Activated CD4-positive, CD25-positive, alpha-beta regulatory T cell treated with anti-CD3 and anti-CD28 coated beads, Interleukin-2, amount 50 U/mL, for 24 hours (primary cell): ENCODE measurements around the gene ARRDC1.
"Not testable (repeated sequence)": the region's sequence is repeated elsewhere in the genome, so short reads cannot be mapped to it uniquely, and the experiment has no call there.

ENCODE experiments used
- ATAC-seq, 2 donors: fragments of 150-1000 bp; cut with Tn5 transposase; one replicate each; pipeline ENCODE4 v1.10.0; 2021; ENCODE audit warnings: mild to moderate bottlenecking in 1 of 2, moderate library complexity in 1 of 2

The ARRDC1 gene

DNA sequence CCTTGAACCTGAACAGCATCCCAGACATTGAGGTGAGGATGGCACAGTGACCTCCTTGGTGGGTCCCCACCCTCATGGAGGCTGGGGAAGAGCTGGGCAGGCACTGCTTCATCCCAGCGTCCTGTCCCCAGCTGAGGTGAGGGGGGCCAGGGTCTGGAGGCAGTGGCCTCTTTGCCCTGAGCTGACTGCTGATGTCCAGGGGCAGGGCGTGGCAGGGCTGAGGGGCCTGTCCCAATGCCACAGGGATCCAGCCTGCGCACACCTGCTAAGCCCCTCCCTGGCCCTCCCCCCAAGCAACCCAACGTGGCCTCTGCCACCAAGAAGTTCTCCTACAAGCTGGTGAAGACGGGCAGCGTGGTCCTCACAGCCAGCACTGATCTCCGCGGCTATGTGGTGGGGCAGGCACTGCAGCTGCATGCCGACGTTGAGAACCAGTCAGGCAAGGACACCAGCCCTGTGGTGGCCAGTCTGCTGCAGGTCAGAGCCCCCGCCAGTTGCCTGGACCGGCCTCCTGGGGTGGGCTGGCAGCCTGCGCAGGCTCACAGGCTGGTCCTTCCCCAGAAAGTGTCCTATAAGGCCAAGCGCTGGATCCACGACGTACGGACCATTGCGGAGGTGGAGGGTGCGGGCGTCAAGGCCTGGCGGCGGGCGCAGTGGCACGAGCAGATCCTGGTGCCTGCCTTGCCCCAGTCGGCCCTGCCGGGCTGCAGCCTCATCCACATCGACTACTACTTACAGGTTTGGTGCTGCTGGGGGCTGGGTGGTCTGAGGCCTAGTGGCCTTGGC, 8.4 kb downstream of the ARRDC1 start:
- no peak for ATAC-seq

DNA sequence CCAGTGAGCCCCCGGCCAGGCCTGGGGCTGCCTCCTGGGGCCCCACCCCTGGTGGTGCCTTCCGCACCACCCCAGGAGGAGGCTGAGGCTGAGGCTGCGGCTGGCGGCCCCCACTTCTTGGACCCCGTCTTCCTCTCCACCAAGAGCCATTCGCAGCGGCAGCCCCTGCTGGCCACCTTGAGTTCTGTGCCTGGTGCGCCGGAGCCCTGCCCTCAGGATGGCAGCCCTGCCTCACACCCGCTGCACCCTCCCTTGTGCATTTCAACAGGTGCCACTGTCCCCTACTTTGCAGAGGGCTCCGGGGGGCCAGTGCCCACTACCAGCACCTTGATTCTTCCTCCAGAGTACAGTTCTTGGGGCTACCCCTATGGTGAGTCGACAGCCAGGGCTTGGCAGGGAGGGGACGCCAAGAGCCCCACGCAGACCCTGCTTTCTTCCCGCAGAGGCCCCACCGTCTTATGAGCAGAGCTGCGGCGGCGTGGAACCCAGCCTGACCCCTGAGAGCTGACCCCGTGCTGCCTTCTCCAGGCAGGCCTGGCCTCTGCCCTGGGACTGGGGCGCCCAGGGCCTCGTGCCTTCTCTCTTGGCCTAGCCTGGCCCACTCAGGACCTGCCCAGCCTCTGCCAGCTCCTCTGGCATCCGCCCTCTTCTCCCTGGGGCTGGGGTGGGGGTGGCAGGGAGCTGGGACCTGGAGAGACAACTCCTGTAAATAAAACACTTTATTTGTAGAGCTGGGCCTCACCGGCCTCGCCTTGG, 9.3 kb downstream of the ARRDC1 start:
- ATAC-seq = no peak

DNA sequence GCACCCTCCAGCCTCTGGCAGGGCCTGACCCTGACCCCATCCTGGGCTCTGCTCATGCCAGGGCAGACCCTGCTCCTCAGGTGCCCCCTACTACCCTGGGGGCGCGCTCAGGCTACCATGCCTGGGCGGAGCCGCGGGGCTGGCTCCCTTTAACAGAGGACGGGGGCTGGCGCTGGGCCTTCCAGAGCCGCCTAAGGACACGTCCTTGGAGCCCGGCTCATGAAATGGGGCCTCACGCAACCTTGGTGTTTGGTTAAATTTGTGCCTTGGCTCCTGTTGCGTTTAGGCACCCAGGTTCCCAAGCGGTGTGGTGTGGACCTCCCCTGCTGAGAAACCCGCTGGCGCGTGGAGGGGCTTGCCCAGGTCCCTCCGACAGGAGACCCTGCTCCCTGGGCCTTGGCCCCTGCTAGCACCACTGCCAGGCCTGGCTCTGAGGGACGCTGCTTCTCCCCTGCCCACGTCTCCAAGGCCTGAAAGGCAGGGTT, 9.9 kb downstream of the ARRDC1 start:
- no peak for ATAC-seq

DNA sequence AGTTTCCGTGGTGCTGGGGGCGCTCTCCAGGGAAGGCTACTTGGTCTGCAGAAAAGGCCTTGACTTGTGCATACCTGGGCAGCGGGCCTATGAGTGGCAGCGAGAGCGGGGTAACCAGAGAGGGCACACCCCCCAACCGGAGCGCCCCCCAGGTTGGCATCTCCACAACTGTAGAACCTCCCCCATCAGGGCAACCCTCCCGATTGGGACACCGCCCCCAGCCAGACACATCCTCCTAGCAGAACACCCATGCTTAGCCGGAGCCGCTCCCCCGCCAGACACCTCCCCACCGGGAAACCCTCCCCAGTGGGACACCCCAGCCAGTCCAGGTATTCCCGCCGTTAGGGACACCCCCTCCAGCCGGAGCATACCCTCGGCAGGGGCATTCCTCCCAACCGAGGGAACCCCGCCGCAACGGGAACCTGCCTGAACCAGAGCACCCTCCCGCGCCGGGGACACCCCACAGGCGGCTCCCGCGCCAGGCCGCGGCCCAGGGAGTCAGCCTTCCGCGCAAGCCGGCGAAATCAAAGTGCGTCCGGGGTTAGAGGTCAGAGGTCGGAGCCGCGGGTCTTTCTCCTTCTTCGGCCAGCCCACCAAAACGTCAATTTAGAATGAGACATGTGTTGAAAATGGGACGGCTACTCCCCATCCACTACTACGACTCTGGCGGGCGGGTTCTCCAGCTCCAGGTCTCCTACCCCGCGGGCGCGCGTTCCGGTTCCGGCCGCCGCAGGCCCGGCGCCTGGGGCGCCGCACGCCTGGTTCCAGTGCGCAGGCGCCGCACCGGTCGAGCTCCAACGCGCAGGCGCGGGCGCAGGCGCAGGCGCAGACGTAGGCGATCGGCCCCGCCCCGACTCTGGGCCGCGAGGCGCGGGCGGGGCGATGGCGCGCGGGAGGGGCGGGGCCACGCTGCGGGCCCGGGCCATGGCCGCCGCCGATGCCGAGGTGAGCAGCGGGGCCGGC, 12.9 kb downstream of the ARRDC1 start, which contains the start of gene EHMT1:
TSS of gene EHMT1 (plus strand) at position 901 of the 963 bp plus-strand sequence. CDS start at position 925, 24 bp downstream.
- ATAC-seq = peak; percentile 76 to 79

DNA sequence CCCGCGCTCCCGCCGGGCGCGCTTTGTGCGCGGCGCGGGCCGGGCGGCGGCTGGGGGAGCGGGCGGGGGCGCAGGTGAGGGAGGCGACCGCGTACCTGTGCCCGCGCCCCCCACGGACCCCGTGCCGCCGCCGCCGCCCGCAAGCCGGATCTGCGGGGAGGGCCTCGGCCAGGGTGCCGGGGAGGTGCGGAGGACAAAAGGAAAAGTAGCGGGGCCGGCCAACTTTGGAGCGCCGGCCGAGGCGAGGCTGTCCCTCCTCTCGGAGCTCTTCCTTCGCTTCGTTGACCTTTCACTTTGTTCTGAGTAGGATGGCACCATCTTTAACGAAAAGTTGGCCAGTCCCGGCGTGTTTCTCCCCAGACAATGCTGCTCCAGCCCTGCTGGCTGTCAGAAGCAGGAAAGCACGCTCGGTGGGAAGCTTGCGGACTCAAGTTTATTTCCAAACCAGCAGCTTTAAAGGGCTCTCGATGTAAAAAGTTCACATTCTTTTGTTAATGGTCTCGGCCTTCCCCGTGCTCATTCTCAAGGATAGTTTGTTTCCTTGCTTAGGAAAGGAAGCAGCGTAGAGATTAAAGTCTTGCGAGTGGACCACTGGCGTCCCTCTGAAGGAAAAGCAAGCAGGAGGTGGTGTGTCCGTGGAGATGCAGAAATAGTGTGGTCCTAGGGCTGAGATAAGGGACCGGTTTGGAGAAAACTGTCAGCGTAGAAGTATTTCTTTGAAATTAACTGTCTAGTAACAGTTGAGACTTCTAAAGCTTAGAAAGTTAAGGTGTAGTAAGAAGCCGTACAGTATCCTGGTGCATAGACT, 14.0 kb downstream of the ARRDC1 start:
- peak; percentile 1 to 5 for ATAC-seq

DNA sequence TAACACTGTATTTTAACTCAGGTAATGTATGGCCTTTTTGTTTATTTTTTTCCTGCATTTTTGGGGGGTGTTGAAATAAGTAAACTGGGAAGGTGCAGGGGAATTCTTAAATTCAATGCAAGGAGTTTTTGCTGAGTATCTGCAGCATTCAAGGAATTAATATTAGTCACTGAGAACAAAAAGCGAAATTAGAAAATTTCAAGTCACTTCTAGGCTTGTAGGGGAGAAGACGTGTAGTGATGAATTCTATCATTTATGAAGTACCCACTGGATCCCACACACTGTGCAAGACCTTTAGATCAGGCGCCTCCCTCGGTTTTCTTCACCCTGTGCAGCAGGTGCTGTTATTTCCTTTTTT, 14.5 kb downstream of the ARRDC1 start:
- peak; percentile 21 to 37 for ATAC-seq

DNA sequence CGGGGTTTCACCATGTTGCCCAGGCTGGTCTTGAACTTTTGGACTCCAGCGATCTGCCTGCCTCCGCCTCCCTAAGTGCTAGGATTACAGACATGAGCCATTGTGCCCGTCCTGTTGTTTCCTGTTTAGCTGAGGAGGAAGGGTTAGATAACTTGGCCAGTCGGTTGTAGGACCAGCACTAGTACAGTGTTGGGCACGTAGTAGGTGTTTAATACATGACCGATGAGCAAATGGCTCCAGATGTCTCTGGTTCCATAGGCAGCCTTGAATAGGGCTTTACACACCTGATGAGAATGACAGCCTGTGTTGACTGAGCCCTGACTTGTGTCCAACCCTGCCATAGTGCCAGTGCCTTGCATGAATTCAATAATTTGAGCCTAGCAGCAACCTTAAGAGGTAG, 15.1 kb downstream of the ARRDC1 start:
- ATAC-seq = no peak

DNA sequence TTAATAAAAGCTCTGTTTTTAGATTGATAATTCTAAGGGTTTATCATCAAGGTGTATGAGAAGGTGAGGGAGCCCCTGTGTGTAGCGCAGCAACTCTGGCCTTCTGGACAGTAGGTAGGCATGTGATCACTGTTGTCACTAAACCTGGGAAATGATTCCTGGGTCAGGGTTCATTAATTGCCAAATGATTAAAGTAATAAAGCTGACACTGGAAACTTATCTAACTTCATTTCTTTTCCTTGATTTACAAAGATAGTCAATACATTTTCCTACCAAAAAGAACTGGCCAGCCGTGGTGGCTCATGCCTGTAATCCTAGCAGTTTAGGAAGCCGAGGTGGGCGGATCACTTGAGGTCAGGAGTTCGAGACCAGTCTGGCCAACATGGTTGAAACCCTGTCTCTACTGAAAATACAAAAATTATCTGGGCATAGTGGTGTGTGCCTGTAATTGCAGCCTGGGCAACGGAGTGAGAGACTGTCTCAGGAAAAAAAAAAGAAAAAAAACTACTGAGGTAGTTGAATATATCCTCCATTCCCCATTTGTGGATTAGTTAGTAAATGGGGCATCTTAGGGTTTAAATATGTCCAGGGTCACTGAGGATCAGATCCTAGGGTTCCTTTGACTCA, 15.8 kb downstream of the ARRDC1 start:
- ATAC-seq = no peak

DNA sequence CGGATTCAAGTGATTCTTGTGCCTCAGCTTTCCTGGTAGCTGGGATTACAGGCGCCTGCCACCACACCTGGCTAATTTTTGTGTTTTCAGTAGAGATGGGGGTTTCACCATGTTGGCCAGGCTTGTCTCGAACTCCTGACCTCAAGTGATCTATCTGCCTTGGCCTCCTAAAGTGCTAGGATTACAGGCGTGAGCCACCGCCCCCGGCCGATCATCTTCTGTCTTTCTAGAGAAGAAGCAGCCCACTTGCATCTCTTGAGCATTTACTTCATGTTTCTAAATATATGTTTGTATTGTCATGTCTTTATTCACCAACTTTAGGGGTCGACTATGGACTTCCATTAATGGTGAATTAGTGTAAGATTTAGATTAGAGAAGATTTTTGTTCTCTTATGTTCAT, 16.7 kb downstream of the ARRDC1 start:
- not testable (repeated sequence) for ATAC-seq

DNA sequence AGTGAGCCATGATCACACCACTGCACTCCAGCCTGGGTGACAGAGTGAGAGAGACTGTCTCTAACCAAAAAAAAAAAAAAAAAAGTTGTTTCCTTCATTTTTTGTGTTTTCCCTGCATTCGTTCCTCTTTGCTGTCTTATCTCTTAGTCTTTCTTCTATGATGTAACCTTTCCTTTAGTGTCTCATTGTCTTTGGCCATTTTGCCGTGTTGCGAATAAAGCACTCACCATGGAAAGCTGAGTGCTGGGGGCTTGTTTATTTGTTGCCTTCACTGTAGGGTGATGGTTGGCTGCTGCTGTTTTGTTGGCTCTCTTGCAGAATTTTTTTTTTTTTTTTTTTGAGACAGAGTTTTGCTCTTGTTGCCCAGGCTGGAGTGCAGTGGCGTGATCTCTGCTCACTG, 21.0 kb downstream of the ARRDC1 start:
- ATAC-seq = no peak

DNA sequence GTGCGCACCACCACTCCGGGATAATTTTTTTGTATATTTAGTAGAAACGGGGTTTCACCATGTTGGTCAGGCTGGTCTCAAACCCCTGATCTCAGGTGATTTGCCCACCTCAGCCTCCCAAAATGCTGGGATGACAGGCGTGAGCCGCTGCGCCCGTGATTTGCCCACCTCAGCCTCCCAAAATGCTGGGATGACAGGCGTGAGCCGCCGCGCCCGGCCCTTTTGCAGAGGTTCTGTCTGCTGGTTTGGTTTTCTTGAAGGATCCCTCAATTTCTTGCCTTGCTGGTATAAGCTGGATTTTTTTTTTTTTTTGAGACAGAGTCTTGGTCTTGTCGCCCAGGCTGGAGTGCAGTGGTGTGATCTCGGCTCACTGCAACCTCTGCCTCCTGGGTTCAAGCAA, 21.9 kb downstream of the ARRDC1 start:
- ATAC-seq = not testable (repeated sequence)

DNA sequence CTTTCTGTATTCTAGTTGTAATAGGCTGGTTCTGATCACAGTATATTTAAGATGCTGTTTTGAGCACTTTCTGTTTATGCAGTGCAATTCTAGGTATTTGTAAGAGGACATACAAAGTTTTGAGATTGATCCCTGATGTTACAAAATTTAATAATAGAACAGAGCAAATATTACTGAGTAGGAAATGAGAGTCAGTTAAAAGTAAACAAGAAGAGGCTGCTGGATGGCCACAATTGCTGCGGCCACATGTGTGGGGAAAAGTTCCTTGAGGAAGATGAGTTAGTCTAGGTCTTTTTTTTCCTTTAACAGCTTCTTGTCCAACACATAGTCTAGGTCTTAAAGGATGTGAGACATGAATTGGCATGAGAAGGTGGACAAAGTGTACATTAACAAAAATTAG, 24.6 kb downstream of the ARRDC1 start:
- ATAC-seq = no peak

DNA sequence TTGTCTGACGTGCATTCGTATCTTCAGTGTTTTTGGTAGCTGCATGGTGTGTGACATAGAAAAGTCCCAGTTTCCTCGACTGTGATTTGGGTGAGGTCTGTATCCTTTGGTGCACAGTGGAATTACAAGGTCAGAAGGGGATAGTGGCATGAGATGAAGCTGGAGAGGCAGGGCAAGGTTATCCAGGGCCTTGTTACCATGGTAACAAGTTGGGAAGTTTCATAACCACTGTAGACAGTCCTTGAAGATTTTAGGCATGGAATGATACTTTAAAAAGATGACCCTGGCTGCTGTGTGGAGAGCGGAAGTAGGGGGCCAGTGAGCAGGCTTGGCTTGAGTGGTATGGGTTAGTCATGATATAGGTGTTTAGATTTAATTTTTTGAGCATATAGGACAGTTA, 25.2 kb downstream of the ARRDC1 start:
- ATAC-seq = no peak

DNA sequence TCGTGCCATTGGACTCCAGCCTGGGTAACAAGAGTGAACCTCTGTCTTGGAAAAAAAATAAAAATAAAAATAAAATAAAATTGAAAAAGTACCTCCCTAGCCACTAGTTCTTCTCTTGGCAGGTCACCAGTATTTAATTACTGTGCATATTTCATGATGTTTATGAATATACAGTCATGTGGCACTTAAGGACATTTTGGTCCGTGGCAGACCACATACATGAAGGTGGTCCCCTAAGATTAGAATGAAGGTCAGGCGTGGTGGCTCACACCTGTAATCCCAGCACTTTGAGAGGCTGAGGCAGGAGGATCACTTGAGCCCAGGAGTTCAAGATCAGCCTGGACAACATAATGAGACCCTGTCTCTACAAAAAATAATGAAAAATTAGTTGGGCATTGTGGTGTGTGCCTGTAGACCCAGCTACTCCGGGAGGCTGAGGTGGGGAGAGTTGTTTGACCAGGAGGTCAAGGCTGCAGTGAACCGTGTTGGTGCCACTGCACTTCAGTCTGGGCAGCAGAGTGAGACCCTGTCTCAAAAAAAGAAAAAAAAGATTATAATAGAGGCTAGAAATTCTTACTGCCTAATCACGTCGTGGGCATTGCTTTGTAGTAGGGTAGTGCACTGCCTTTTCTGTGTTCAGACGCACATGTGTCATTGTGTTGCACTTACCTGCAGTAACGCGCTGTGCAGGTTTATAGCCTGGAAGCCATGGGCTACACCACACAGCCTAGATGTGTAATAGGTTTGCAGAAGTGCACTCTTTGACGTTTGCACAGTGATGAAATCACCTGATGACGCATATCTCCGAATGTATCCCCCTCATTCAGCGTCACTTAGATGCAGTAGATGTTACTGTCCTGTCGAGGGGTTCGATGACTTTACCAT, 26.1 kb downstream of the ARRDC1 start:
- no peak for ATAC-seq

DNA sequence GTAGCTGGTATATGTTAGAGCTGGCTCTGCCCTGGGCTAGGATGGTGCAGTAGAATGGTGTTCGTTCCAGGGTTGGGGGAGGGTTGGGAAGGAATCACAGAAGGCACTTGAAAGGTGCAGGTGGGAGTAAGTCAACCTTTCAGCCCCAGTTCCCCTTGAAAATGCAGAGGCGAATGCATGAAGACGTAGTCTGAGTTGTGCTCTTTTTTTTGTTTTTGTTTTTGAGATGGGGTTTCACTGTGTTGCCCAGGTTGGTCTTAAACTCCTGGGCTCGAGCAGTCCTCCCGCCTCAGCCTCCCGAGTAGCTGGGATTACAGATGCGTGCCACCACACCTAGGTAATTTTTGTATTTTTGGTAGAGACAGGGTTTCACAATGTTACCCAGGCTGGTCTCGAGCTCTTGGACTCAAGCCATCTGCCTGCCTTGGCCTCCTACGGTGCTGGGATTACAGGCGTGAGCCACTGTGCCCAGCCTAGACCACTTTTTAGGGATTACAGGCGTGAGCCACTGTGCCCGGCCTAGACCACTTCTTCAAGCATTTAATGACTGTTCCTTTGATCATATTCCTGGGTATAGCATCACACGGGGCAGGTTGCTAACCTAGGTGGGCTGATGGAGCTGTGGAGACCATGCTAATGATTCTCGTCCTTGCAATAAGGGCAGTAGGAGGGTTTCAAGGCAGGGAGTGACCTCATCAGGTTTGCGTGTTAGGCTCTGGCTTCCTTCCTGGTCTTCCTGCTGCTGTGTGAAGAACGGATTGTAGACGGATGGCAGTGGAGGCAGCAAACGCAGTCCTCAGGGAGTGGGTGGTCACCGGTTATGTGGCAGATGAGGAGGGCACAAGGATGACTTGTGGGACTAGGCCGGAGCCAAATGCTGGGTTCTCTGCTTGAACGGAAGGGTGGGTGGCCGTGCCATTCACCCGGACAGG, 27.0 kb downstream of the ARRDC1 start:
- ATAC-seq = no peak

DNA sequence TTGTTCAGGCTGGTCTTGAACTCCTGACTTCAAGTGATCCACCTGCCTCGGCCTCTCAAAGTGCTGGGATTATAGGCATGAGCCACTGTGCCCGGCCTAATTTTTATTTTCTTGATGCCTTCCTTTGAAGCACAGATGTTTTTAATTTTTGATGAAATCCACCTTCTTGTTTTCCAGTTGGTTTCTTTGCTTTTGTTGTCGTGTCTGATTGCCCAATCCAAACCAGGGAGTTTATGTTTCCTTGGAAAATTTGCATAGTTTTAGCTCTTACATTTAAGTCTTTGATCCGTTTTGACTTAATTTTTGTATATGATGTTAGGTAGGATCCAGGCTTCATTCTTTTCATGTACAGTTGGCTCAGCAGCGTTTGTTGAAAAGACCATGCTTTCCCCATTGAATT, 28.5 kb downstream of the ARRDC1 start:
- ATAC-seq = no peak

DNA sequence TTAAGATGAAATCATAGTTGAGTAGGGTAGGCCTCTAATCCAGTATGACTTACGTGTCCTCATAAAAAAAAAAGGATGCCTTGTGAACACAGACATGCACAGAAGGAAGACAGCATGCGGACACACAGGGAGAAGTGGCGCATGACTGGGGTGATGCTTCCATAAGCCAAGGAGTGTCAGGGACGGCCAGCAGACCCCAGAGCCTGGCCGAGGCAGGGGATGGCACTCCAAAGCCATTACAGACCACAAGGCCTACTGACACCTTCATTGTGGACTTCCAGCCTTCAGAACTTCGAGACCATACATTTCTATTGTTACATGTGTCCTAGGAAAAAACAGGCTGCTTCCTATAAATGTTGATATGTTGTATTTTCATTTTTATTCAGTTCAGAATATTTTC, 33.2 kb downstream of the ARRDC1 start:
- no peak for ATAC-seq

DNA sequence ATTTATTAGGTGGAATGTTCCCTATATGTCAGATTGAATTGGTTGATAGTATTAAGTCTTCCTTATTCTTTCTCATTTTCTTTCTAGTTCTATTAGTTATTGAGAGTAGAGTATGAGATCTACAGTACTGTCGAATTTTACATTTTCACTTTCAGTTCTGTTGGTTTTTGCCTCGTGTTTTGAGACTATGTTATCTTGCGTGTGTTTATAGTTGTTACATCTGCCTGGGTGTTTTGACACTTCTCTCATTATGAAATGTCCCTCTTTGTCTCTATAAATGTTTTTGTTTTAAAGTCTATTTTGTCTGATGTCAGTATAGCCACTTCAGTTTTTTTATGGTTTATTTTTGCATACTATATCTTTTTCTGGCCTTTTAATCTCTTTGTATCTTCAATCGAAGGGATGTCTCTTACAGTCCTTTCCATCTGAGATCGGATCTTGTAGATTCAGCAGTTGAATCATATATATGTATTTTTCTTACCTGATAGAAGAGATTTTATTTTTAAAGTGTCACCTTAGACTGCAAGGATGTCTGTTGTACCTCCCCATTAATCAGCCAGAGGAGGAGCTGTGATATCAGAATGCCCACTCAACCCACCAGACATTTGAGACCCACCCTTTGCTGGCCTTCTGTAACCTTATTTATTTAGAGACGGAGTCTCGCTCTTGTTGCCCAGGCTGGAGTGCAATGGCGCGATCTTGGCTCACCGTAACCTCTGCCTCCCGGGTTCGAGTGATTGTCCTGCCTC, 34.0 kb downstream of the ARRDC1 start:
- peak; percentile 97 to 99 for ATAC-seq
